Measurements from ENCODE around the gene KLF15. TPM values are rescaled to one million over a fixed set of nuclear protein-coding genes. Genes with fewer than 3 reads are reported as not detected.

The KLF15 gene
- total and polyA plus RNA-seq, 9 of the 15 experiments (the other 6 are each of a cell fraction or from before 2014, with no cell fraction given) = 0.08 to 4.8 (median 1.2) TPM

GRCh38 chr3:126354776-126355175, 2.4 kb downstream of the KLF15 start (continued):
- TF ChIP-seq MGA (IDR thresholded peaks at IDR 0.05) = no peak
- TF ChIP-seq ATF4 (CRISPR knock-in tag; IDR thresholded peaks at IDR 0.05) = no peak
- no peak for TF ChIP-seq U2AF2 (optimal IDR thresholded peaks at IDR 0.05; ENCODE audit: low read depth, low read length)
- TF ChIP-seq RBM39 (optimal IDR thresholded peaks at IDR 0.05; ENCODE audit: low read depth, low read length) = no peak
- no peak for TF ChIP-seq RB1 (IDR thresholded peaks at IDR 0.05; ENCODE audit: low read depth)
- TF ChIP-seq HES1 (IDR thresholded peaks at IDR 0.05; ENCODE audit: low read depth) = no peak
- no peak for TF ChIP-seq NFIC (IDR thresholded peaks at IDR 0.05)
- no peak for TF ChIP-seq ZNF197 (CRISPR knock-in tag; IDR thresholded peaks at IDR 0.05; ENCODE audit: low read depth)
- TF ChIP-seq ERF (CRISPR knock-in tag; IDR thresholded peaks at IDR 0.05) = no peak
